IMR-90 (cell line): Measurements from ENCODE around the gene UCHL1. TPM values are rescaled to one million over a fixed set of nuclear protein-coding genes. Genes with fewer than 3 reads are reported as not detected.

ENCODE experiments used
- ATAC-seq: fragments of 200-7000 bp; cut with Tn5 transposase; 2 replicates; pipeline ENCODE4 v1.9.1; 2020; ENCODE audit warnings: low read depth, mild to moderate bottlenecking, moderate library complexity
- BruUV-seq: library from RNA; stranded (reverse); fragments of 400-500 nt; replicated peaks from 2 replicates; lab custom pipeline; 2021; lab: Mats Ljungman, UMichigan
- CTCF ChIA-PET: fragments of 300-600 bp; formaldehyde crosslinking; extraction: SDS; loops from one replicate; lab custom pipeline; 2021; ENCODE audit warnings: antibody characterized with exemption; lab: Yijun Ruan, JAX
- POLR2A ChIA-PET: fragments of 300-600 bp; sonication (Branson Sonifier 250); formaldehyde crosslinking; loops from one replicate; lab custom pipeline; 2022; ENCODE audit warnings: antibody characterized with exemption; ENCODE audit not compliant: unreplicated experiment; lab: Charles Lee
- DNase-seq: peaks from one replicate; pipeline ENCODE4 v3.0.0; 2013
- H2AFZ ChIP-seq: replicated peaks from 2 replicates; pipeline ENCODE3; 2013; ENCODE audit warnings: low read length, mild to moderate bottlenecking; ENCODE audit not compliant: poor library complexity
- H2AK5ac ChIP-seq: 2 replicates; pipeline ENCODE4 v1.6.1; 2013; ENCODE audit warnings: low read depth, low read length, inconsistent platforms
- H2AK9ac ChIP-seq: replicated peaks from 2 replicates; pipeline ENCODE3; 2013; ENCODE audit warnings: mild to moderate bottlenecking, low read depth, low read length, moderate library complexity; ENCODE audit not compliant: poor library complexity
- H2BK120ac ChIP-seq: 2 replicates; pipeline ENCODE4 v1.6.1; 2013; ENCODE audit warnings: low read depth, low read length, inconsistent platforms
- H2BK15ac ChIP-seq: 3 replicates; pipeline ENCODE4 v1.6.1; 2013; ENCODE audit warnings: low read depth, low read length, inconsistent platforms
- H2BK20ac ChIP-seq: 2 replicates; pipeline ENCODE4 v1.6.1; 2013; ENCODE audit warnings: low read depth, mild to moderate bottlenecking, inconsistent platforms, low read length, moderate library complexity
- H2BK5ac ChIP-seq: 2 replicates; pipeline ENCODE4 v1.6.1; 2013; ENCODE audit warnings: mild to moderate bottlenecking, low read depth, low read length, inconsistent platforms; ENCODE audit not compliant: poor library complexity, severe bottlenecking
- H3K14ac ChIP-seq: replicated peaks from 2 replicates; pipeline ENCODE4 v1.6.1; 2013; ENCODE audit warnings: low read depth, low read length, inconsistent platforms
- H3K18ac ChIP-seq: 2 replicates; pipeline ENCODE4 v1.6.1; 2013; ENCODE audit warnings: low read depth, low read length, control low read depth
- H3K23ac ChIP-seq: 2 replicates; pipeline ENCODE4 v1.6.1; 2013; ENCODE audit warnings: low read depth, low read length, inconsistent platforms
- H3K27ac ChIP-seq: 2 replicates; pipeline ENCODE4 v1.5.1; 2013; ENCODE audit warnings: mild to moderate bottlenecking, control low read depth, low read length; ENCODE audit not compliant: insufficient read depth
- H3K27me3 ChIP-seq: 2 replicates; pipeline ENCODE4 v1.6.1; 2013; ENCODE audit warnings: low read length; ENCODE audit not compliant: control insufficient read depth, insufficient read depth
- H3K36me3 ChIP-seq: 2 replicates; pipeline ENCODE4 v1.6.1; 2013; ENCODE audit warnings: low read length, mixed read lengths; ENCODE audit not compliant: control insufficient read depth, insufficient read depth
- H3K4ac ChIP-seq: 2 replicates; pipeline ENCODE4 v1.6.1; 2013; ENCODE audit warnings: low read depth, low read length, inconsistent platforms
- H3K4me1 ChIP-seq: 2 replicates; pipeline ENCODE4 v1.6.1; 2013; ENCODE audit warnings: low read length, mixed read lengths; ENCODE audit not compliant: control insufficient read depth, insufficient read depth
- H3K4me2 ChIP-seq: 2 replicates; pipeline ENCODE4 v1.6.1; 2013; ENCODE audit warnings: low read depth, mild to moderate bottlenecking, control low read depth, low read length, moderate library complexity
- H3K4me3 ChIP-seq: 2 replicates; pipeline ENCODE4 v1.5.1; 2013; ENCODE audit warnings: low read depth, mild to moderate bottlenecking, control low read depth, low read length, moderate library complexity; ENCODE audit not compliant: insufficient read depth
- H3K56ac ChIP-seq: 2 replicates; pipeline ENCODE4 v1.6.1; 2013; ENCODE audit warnings: low read length, inconsistent platforms; ENCODE audit not compliant: insufficient read depth; ENCODE audit errors: extremely low read depth
- H3K79me1 ChIP-seq, 2 experiments: 2 replicates each; pipeline ENCODE4 v1.6.1; 2013; ENCODE audit warnings: low read length in 2 of 2, inconsistent platforms in 1 of 2, low read depth in 1 of 2
- H3K9ac ChIP-seq: 2 replicates; pipeline ENCODE4 v1.6.1; 2013; ENCODE audit warnings: low read depth, low read length, control low read depth
- H3K9me1 ChIP-seq: 2 replicates; pipeline ENCODE4 v1.6.1; 2013; ENCODE audit warnings: low read length, inconsistent platforms; ENCODE audit not compliant: insufficient read depth
- H3K9me3 ChIP-seq: 2 replicates; pipeline ENCODE4 v1.6.1; 2013; ENCODE audit warnings: low read length; ENCODE audit not compliant: control insufficient read depth, insufficient read depth
- H4K20me1 ChIP-seq: 2 replicates; pipeline ENCODE4 v1.6.1; 2013; ENCODE audit warnings: low read length, inconsistent platforms; ENCODE audit not compliant: insufficient read depth
- H4K5ac ChIP-seq: 2 replicates; pipeline ENCODE4 v1.6.1; 2013; ENCODE audit warnings: mild to moderate bottlenecking, low read depth, low read length, control low read depth
- H4K8ac ChIP-seq, 2 experiments: 2 replicates each; pipeline ENCODE4 v1.6.1; 2013; ENCODE audit warnings: low read depth in 2 of 2, low read length in 2 of 2, control low read depth in 1 of 2, inconsistent platforms in 1 of 2
- H4K91ac ChIP-seq: 2 replicates; pipeline ENCODE4 v1.6.1; 2013; ENCODE audit warnings: low read depth, low read length, inconsistent platforms; ENCODE audit not compliant: insufficient read depth
- CEBPB ChIP-seq: IDR thresholded peaks from 2 replicates; pipeline ENCODE4 v1.6.1; 2012; ENCODE audit warnings: low read depth, low read length, improper control_type of control experiment
- MXI1 ChIP-seq: IDR thresholded peaks from 2 replicates; pipeline ENCODE4 v1.6.1; 2012; ENCODE audit warnings: low read depth, mild to moderate bottlenecking, low read length, moderate library complexity, borderline replicate concordance
- RFX5 ChIP-seq: IDR thresholded peaks from 2 replicates; pipeline ENCODE4 v1.8.0; 2012; ENCODE audit warnings: low read depth, mild to moderate bottlenecking, low read length, moderate library complexity
- dilution Hi-C: fragments of 300-500 bp; cut with HindIII; formaldehyde crosslinking; loops from one replicate; pipeline ENCODE4 v1.14.3; 2018; ENCODE audit warnings: low sequenced_read_pairs; ENCODE audit not compliant: unreplicated experiment
- in situ Hi-C: fragments of 300-500 bp; cut with MboI; formaldehyde crosslinking; loops from 3 replicates; pipeline ENCODE4 v1.14.3; 2019; ENCODE audit warnings: low sequenced_read_pairs, inconsistent platforms, mixed read lengths
- intact Hi-C: fragments of 100-400 bp; cut with micrococcal nuclease; formaldehyde crosslinking; loops from 2 replicates; pipeline ENCODE4 v1.10.0; 2022
- polyA plus RNA-seq, 3 experiments: library from polyadenylated mRNA; depleted of rRNA; stranded (reverse); fragments of >200 nt; gene quantifications; 2 replicates each; pipeline ENCODE4 v1.2.3, GENCODE V29; 2012; ENCODE audit warnings: low replicate concordance in 1 of 3
- total RNA-seq: library from RNA; depleted of rRNA; stranded (reverse); fragments of >200 nt; gene quantifications from 2 replicates; pipeline ENCODE4 v1.2.3, GENCODE V29; 2012

UCHL1 gene
- total and polyA plus RNA-seq, 2 of the 4 experiments (the other 2 are of a cell fraction) = 972 to 2,118 TPM

- TF ChIP-seq MXI1 = no peak
Measured at GRCh38 chr4:41256740-41257256, at the start of gene UCHL1 (continued).

- H2BK5ac ChIP-seq = no peak overlapping the region
- POLR2A ChIA-PET = no interaction called here
- dilution Hi-C loops (no loop called here), in situ Hi-C loops (no loop called here), intact Hi-C loops (no loop called here)
- no peak overlapping the region for H2AK9ac ChIP-seq
- peak overlapping the region; percentile 24; the same call in 1 of the 2 replicates for H3K4ac ChIP-seq
- TF ChIP-seq CEBPB (peak; percentile 35; the same call in 1 of the 2 replicates), RFX5 (no peak)
- H3K36me3 ChIP-seq = no peaks in the 10 kb centered on the region
- no peak overlapping the region for H2AK5ac ChIP-seq
- no peak overlapping the region; the same call in 1 of the 2 replicates for H2BK20ac ChIP-seq
- H4K91ac ChIP-seq = no peak overlapping the region
- no peak overlapping the region for H2AFZ ChIP-seq
- H3K27ac ChIP-seq = no peak overlapping the region
- no peak overlapping the region for H3K14ac ChIP-seq
- CTCF ChIA-PET = interaction anchor here (1.0 kb wide), 1 partner anchor 248 kb away, joined by 4 read pairs; no protein-coding TSS in a partner anchor
- ATAC-seq = no peak
- H3K4me3 ChIP-seq = no peak overlapping the region
- H3K9me1 ChIP-seq = peaks cover 24% of the 10 kb centered on the region
- no peak overlapping the region for H3K56ac ChIP-seq
- H3K9ac ChIP-seq = no peak overlapping the region
- no peak overlapping the region for H2BK120ac ChIP-seq
- no peaks in the 10 kb centered on the region for H3K27me3 ChIP-seq
- H4K20me1 ChIP-seq = peaks cover 7% of the 10 kb centered on the region; the same call in 1 of the 2 replicates
- DNase-seq = no peak
- BruUV-seq = no TSS peak
- peaks cover 28% of the 10 kb centered on the region for H3K4me1 ChIP-seq
- H4K5ac ChIP-seq = no peak overlapping the region
- 0 out of 2 replicates have a peak, but pooled peaks cover 3% of the 10 kb centered on the region for H3K9me3 ChIP-seq
- H3K18ac ChIP-seq = no peak overlapping the region; the same call in 1 of the 2 replicates
- peak overlapping the region; percentile 23; the same call in 1 of the 3 replicates for H2BK15ac ChIP-seq
- no peak overlapping the region for H3K23ac ChIP-seq
- no peak overlapping the region for H3K4me2 ChIP-seq
- no peak overlapping the region for H4K8ac ChIP-seq
- peaks cover 37 to 67% of the 10 kb centered on the region in 2 experiments for H3K79me1 ChIP-seq
Measured at GRCh38 chr4:41207291-41207831, 49.4 kb upstream of the UCHL1 start.
